Renal cortical epithelial cell (primary cell): ENCODE data around the gene RNF4. TPM values are rescaled to one million over a fixed set of nuclear protein-coding genes. Genes with fewer than 3 reads are reported as not detected.

Experiments used
- DNase-seq: peaks from one replicate; pipeline ENCODE4 v3.0.0-alpha.2; 2011; ENCODE audit warnings: low read depth
- total RNA-seq: library from RNA; depleted of rRNA; stranded (reverse); fragments of >200 nt; gene quantifications from 2 replicates; pipeline ENCODE4 v1.2.3, GENCODE V29; 2014

Gene RNF4
- total RNA-seq, 1 donor from 2014 or later = 139 TPM

DNA sequence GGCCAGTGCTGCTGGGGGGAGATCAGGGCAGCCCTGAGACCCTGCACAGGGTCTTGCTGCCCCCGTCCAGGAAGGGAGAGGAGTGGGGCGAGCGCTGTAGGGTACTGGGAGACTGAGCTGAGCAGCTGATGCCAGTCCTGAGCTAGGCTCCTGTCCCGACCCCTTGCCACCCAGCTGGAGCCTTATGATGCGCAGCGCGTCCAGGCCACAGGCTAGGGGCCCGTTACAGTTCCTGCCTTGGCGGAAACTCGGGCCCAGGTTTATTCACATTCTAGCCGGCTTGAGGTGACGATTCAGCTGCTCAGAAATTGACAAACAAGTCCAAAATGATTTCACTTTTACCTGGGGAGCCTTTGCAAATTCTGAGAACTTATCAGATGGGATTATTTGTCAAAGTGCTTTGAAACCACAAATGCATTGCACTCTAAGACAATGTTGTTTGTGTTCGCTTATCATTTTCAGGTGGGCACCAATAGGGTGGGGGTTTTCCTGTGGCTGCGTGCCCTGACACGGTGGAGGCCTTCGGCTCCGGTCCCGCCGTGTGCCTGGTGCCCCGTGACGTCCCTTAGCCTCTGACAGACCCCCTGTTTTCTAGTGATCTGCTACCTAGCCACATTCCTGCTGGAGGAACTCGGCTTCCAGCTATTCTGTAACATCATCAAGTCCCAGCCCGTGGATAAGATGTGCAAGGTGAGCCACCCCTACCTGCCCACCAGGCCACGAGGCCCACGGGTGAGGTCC, 31.3 kb upstream of the RNF4 start:
- DNase-seq = no peak

GRCh38 chr4:2438822-2439718, 29.8 kb upstream of the RNF4 start:
- DNase-seq = no peak

- DNase-seq = peak; percentile 43
Measured at GRCh38 chr4:2441393-2442174, 27.3 kb upstream of the RNF4 start.

- DNase-seq = no peak
Measured at GRCh38 chr4:2442175-2442993, 26.5 kb upstream of the RNF4 start.

DNA sequence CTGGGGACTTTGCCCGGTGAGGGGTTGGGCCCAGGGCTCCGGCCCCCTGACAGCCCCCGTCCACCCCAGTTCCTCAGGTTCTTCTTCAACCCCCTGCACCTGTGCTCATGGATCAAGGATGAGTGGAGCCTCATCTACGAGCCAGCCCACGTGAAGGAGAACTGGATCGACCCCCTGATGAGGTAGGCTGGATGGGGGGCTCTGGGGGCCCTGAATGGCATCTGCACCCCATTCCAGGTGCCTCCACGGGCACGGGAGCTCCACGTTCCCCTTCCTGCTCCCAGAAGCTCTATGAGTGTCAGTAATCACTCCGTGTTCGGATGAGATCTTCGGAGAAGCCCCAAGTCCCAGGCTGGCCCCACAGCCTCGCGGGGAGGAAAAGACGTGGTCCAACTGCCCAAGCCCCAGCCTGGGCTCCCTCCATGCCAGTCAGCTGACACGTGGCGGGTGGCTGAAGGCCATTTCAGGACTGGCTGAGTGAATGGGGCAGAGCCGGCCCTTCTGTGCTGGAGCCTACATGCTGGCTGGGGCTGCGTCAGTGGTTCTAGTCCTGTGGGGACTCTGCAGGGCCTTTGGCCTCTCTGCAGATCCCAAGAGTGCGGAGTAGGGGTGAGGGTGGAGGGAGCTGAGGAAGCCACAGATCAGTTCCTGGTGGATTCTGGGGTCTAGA, 25.7 kb upstream of the RNF4 start:
- no peak for DNase-seq

DNA sequence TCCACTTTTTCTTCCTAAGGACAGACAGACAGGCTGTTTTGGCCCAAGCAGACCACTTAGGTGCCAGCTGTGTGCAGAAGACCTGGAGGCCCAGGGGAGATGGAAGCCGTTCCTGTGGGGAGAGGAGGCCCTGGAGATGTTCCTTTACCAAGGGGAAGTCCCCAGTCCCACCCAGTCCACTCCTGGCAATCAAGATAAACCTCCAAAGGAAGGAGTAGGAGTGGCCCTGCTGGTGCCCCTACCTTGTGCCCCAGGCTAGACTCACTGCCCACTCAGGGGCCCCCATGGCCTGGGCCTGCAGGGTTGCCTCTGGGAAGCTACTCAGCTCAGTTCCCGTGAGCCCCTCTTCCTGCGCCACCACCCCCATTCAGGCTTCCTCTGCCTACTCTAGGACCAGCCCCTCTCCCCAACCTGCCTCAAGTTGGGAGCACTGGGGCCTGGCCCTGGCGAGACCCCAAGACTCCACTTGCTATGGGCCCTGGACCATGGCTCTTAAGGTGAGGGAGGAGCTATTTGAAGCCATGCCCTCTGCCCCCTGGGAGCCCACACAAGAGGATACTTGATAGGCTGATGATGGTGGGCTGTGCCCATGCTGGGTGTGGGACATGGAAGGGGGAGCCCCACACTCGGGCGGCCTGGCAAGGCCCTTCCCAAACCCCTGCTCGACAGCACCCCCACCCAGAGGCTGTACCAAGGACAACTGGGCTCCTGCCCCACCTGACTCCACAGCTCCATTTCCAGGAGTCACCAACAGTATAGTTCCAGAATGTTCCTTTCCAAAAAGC, 24.8 kb upstream of the RNF4 start:
- no peak for DNase-seq

DNA sequence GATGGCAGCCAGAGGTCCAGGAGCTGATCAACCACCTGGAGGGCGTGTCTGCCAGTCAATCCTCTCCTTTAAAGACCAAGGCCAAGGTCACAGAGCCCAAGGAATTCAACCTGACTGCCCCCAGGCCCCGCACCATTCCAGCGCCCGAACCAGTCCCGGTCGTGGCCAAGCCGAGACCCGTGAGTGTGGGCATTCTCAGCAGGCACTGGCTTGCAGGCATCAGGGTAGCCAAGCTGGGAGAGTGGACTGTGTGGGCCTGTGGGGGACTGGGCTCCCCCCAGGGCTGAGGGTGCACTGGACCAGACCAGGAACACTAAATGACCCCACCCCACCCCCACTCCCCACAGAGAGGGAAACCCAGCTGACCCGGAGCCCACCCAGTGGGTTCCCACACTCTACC, 23.8 kb upstream of the RNF4 start:
- DNase-seq = no peak

DNA sequence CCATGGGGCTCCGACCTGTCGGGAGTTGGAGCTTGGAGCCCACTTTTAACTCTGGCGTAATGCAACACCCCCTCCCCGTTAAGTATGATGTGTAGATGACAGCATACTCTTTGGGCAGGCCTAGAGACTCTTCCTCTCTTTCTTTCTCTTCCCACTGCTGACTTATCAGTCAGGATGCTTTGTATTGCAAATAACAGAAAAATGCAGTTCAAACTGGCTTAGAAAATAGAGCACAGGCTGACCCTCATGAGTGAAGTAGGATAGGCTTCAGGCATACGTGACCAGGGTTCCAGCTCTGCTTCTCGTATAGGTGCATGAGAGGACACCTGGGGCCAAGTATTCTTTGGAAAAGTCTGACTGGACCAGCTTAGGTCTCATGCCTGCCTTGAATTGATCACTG, 23.3 kb upstream of the RNF4 start:
- no peak for DNase-seq

- DNase-seq = no peak
Measured at GRCh38 chr4:2446656-2447564, 22.0 kb upstream of the RNF4 start.

DNA sequence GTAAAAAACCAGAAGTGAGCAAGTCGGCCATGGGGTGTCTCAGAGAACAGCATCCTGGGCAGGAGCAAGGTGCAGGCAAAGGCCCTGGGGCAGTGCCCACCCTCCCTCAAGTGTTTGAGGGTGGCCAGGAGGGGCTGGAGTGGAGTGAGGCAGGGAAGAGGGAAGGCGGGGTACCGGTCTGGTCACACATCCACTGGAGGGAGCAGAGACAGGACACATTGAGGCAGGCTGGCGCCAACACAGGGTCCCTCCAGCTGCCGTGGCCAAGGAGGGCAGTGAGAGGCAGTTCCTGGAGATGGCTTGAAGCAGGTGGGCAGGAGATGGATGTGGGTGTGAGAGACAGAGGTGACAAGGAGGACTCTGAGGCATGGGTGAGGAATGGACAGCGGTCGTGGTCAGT, 20.3 kb upstream of the RNF4 start:
- DNase-seq = no peak

DNA sequence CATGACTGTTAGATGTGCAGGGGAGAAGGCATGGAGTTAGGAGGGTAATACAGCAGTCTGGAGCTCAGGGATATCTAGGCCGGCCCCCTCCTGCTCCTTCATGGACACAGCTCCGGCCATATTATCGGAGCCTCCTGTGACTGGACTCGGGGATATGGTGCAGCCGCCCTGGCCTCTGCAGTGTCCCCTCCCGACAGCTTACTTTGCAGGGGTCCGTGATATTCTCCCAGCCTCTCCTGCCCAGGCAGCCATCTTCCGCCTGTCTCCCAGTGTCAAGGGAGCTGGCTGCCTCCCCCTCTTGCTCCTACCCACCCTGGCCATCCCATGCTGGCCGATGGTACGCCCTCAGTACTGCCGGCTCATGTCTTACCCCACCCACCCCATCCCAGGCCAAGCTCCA, 19.9 kb upstream of the RNF4 start:
- DNase-seq = no peak

DNA sequence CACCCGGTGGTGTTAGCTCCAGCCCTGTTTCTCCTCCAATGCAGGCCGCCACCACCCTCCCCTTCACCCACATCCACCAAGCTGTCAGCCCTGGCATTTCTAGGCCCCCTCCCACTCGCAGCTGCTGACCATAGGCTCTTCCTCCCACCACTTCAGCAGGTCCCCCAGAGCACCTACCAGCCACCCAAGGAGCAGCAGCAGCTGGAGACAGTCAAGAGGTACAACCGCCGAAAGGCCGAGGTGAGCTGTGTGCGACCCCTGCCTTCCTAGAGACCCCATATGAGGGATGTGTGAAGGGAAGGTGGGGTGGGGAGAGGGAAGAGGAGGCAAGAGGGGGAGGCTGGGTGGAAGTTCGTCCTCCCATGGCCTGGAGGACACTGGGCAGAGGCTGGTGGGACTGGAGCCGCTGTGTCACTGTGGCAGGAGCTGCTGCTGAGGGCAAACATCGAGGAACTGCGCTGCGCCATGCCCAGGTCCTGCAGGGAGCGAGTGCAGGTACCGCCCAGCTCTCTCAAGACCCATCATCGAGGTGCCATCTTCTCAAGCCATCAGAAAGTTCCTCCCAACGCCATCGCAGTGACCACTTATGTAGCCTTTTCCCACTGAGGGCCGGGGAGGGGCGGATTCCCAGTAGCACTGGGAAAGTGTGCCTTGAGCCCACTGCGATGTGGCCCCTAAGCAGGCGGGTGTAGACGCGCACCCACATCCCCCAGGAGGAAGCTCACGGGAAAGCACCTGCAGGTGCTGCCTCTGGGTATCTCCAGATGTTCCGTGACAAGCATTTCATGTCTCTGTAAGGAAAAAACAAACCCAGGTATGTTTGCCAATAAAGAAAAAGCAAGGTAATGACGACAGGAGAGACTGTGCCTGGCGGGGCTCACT, 19.2 kb upstream of the RNF4 start:
- no peak for DNase-seq

GRCh38 chr4:2450394-2451035, 18.4 kb upstream of the RNF4 start:
- DNase-seq = no peak

DNA sequence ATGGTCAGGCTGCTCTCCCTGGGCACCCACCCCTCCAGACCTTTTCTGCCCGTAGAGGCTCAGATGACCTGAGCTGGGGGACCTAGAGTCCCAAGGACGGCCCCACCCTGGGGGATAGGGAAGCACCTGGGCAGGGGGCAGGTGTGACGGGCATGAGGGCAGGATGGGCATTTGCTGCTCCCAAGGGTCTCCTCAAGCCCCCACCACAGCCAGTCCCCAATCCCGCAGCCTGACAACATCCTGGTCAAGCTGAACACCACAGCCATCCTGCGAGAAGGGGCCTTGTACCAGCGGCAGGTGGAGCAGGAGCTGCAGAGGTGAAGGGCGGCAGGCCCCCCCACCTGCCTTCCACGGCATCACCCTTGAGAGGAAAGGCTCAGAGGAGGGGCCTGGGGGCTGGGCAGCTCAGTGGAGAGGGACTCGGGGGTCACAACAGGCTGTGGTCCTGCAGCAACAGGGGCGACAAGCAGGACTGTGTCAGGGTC, 17.8 kb upstream of the RNF4 start:
- DNase-seq = no peak

GRCh38 chr4:2451821-2452785, 16.8 kb upstream of the RNF4 start:
- DNase-seq = no peak
